Fibroblast of lung (primary cell): ENCODE measurements around the gene TLL1.

Experiments used
- CTCF ChIP-seq, 2 donors: IDR thresholded peaks in 1 of 2; conservative IDR thresholded peaks in 1 of 2; 1 replicate in 1 of 2; 2 replicates in 1 of 2; pipeline ENCODE4 v1.5.1; 2011 to 2012; ENCODE audit warnings: low read length in 2 of 2, control low read depth in 1 of 2, inconsistent platforms in 1 of 2, low read depth in 1 of 2, mild to moderate bottlenecking in 1 of 2
- EZH2 ChIP-seq: IDR thresholded peaks from 2 replicates; pipeline ENCODE4 v1.5.1; 2012; ENCODE audit warnings: low read length, control low read depth, mild to moderate bottlenecking; ENCODE audit errors: missing control alignments

DNA sequence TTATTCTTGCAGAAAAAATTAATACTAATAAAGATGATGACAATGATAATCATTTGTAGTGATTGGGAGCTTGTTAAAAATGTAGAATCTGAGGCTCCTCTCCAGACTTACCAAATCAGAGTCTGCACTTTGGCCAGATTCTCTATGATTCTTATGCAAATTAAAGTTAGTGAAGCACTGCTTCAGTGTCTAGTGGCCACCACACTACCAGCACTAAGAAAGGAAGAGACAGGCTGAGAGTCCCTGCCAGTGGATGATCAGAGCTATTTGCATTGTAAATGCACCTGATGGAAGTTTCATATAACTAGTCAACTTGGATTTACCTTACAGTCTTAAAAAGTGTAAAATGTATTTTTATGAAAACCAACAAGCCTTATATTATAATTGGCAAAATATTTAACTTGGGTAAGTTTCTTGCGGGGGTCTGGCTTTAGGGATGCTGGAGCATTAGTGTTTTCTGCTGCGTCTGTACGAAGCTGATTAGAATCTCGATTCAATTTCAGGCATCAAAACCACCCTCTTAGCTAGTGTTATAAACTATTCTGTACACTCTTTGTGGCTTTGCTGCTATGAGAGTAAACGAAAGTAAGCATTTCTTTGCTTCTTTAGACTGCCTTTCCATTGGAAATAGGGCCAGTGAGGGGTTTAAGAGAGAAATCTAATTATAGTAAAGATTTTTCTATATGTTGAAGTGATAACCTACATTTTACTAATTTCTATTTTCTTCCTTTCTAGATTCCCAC is 114.1 kb downstream of the TLL1 start:
- TF ChIP-seq CTCF (conservative IDR thresholded peaks at IDR 0.05 in 1 of 2, IDR thresholded peaks at IDR 0.05 in 1 of 2; ENCODE audit: low read depth in 1 of 2, low read length in 2 of 2), result no peak
- TF ChIP-seq EZH2, result no peak
